ENCODE results near the gene BRSK2. TPM values are rescaled to one million over a fixed set of nuclear protein-coding genes. Genes with fewer than 3 reads are reported as not detected.

The BRSK2 gene
- total RNA-seq, 3 donors from 2014 or later, result 0.58 to 4.3 (median 0.60) TPM

DNA sequence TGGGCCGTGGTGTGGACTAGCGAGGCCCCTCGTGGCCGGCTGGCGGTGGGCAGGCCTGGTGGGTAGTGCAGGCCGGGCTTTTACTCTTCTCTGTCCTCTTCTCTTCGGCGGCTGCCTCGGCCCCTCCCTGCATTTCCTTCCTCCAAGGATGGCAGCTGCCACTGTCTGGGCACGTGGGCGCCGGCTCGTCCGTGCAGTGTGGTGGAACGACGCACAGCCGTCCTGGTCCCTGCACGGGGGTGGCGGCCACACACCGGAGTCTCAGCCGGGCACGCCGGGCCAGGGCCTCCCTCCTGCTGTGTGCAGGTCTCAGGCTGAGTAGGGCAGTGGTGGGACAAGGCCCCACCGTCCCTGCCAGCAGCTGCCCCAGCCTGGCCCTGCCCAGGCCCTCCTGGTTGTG lies 59.1 kb downstream of the BRSK2 start:
- no peaks in the 10 kb centered on the region for H3K36me3 ChIP-seq (ENCODE audit: low read depth)
- ATAC-seq (no peak), DNase-seq (no peak)
- no peaks in the 10 kb centered on the region for H3K9me3 ChIP-seq
- TF ChIP-seq, protein P1, sequence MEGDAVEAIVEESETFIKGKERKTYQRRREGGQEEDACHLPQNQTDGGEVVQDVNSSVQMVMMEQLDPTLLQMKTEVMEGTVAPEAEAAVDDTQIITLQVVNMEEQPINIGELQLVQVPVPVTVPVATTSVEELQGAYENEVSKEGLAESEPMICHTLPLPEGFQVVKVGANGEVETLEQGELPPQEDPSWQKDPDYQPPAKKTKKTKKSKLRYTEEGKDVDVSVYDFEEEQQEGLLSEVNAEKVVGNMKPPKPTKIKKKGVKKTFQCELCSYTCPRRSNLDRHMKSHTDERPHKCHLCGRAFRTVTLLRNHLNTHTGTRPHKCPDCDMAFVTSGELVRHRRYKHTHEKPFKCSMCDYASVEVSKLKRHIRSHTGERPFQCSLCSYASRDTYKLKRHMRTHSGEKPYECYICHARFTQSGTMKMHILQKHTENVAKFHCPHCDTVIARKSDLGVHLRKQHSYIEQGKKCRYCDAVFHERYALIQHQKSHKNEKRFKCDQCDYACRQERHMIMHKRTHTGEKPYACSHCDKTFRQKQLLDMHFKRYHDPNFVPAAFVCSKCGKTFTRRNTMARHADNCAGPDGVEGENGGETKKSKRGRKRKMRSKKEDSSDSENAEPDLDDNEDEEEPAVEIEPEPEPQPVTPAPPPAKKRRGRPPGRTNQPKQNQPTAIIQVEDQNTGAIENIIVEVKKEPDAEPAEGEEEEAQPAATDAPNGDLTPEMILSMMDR (IDR thresholded peaks at IDR 0.05), result no peak
- no peaks in the 10 kb centered on the region for H3K4me1 ChIP-seq (ENCODE audit: low read depth)
- intact Hi-C loops (cut with DNase I, micrococcal nuclease), result no loop called here
- H3K4me3 ChIP-seq, result no peak overlapping the region

- Histone ChIP-seq H3K4me3 (no peak overlapping the region), H3K36me3 (ENCODE audit: low read depth) (no peaks in the 10 kb centered on the region), H3K9me3 (no peaks in the 10 kb centered on the region), H3K4me1 (ENCODE audit: low read depth) (no peaks in the 10 kb centered on the region)
- ATAC-seq, result no peak
- no peak for DNase-seq
- intact Hi-C loops (cut with DNase I, micrococcal nuclease), result no loop called here
- TF ChIP-seq, protein P1 (IDR thresholded peaks at IDR 0.05), result no peak
Observed at GRCh38 chr11:1449490-1450243, 59.9 kb downstream of the BRSK2 start.

DNA sequence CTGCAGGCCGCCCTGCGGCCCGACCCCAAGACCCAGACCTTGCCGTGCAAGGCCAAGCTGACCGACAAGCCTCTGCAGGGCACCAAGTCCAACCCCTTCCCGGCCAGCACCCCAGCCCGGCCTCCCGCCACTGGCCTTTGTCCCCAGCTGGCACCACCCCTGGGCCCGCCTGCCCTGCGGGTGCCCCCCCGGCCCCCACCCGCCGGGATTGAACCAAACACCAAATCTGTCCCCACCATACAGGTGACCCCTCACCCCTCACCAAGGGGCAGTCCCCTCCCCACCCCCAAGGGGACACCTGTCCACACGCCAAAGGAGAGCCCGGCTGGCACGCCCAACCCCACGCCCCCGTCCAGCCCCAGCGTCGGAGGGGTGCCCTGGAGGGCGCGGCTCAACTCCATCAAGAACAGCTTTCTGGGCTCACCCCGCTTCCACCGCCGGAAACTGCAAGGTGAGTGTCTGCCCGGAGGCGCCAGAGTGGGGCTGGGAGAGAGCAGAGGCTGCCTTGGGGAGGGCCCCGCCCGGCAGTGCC lies 60.7 kb downstream of the BRSK2 start:
- Histone ChIP-seq H3K4me3 (no peak overlapping the region), H3K36me3 (ENCODE audit: low read depth) (no peaks in the 10 kb centered on the region), H3K4me1 (ENCODE audit: low read depth) (no peaks in the 10 kb centered on the region), H3K9me3 (no peaks in the 10 kb centered on the region)
- ATAC-seq (no peak), DNase-seq (no peak)
- TF ChIP-seq, protein P1 (IDR thresholded peaks at IDR 0.05), result no peak
- intact Hi-C loops (cut with DNase I, micrococcal nuclease), result no loop called here

DNA sequence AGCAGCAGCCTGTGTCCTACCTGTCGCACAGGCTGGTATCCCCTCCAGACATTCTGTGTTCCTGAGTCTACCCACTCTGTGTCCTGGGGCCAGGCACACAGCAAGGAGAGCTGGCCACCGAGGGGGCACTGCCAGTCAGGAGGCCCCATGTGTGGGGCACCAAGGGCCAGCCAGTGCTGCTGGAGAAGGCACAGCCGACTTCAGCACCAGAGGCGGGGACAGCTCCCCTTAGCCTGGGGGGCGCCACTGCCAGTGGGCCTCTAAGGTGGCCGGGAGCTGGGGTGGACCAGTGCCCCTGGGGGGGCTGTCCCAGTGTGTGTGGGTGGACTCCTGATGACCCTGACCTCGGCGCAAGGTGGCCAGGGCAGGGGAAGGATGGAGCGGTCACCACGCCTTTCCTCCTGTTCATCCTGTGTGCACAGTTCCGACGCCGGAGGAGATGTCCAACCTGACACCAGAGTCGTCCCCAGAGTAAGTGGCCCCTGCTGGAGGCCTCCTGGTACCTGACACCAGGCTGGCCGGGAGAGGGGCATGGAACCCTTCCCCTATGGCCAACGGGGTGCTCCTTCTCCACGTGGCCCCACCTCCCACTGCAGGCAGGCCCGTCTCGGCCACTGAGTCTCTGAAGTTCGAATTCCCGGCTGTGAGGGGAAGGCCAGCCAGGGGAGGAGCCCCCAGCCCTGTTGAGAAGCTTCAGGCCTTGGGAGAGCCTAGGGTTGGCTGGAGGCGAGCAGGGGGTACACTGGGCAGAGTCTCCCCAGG lies 61.4 kb downstream of the BRSK2 start:
- ATAC-seq (no peak), DNase-seq (no peak)
- H3K4me3 ChIP-seq, result no peak overlapping the region
- H3K9me3 ChIP-seq, result no peaks in the 10 kb centered on the region
- intact Hi-C loops (cut with DNase I, micrococcal nuclease), result no loop called here
- TF ChIP-seq, protein P1 (IDR thresholded peaks at IDR 0.05), result no peak
- no peaks in the 10 kb centered on the region for H3K36me3 ChIP-seq (ENCODE audit: low read depth)
- H3K4me1 ChIP-seq (ENCODE audit: low read depth), result peaks cover under 1% of the 10 kb centered on the region

- TF ChIP-seq, protein P1 (IDR thresholded peaks at IDR 0.05), result no peak
- intact Hi-C loops (cut with DNase I, micrococcal nuclease), result no loop called here
- DNase-seq, result no peak
- H3K4me1 ChIP-seq (ENCODE audit: low read depth), result peaks cover 3% of the 10 kb centered on the region
- H3K36me3 ChIP-seq (ENCODE audit: low read depth), result no peaks in the 10 kb centered on the region
- no peak for ATAC-seq
- no peaks in the 10 kb centered on the region for H3K9me3 ChIP-seq
- no peak overlapping the region for H3K4me3 ChIP-seq
Observed at GRCh38 chr11:1451781-1452470, 62.2 kb downstream of the BRSK2 start.
